ENCODE results near the gene STAB2. TPM values are rescaled to one million over a fixed set of nuclear protein-coding genes. Genes with fewer than 3 reads are reported as not detected.

The STAB2 gene
- total RNA-seq, 1 experiment from 2014 or later: not detected

DNA sequence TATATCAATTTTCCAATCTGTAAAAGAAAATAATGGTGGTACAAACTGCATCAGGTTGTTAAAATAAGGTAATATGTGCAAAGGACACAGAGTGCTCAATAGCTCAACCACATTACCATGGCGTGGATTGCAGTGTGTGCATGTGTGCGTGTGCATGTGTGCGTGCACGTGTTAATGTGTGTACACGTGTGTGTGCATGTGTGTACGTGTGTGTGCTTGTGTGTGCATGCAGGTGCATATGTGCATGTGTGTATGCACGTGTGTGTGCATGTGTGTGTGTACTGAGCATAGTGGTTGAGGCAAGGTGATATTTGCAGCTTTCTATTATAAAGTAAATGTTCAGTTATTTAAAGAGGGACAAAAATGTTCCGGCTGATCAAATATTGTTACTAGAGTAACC is 138.3 kb downstream of the STAB2 start:
- intact Hi-C loops (cut with micrococcal nuclease): no loop called here
- Histone ChIP-seq H3K9ac (ENCODE audit: low read length) (no peak overlapping the region), H3K9me2 (ENCODE audit: insufficient read depth) (no peaks in the 10 kb centered on the region), H3K79me2 (ENCODE audit: insufficient read depth, low read length) (no peaks in the 10 kb centered on the region), H3K4me3 (replicated peaks in 1 of 2; ENCODE audit: low read depth in 1 of 2, low read length in 2 of 2) (no peak overlapping the region), H3K4me2 (ENCODE audit: low read length) (no peak overlapping the region), H3K27me3 (ENCODE audit: insufficient read depth, low read length) (peaks cover 7% of the 10 kb centered on the region), H3K9me3 (ENCODE audit: control insufficient read depth in 1 of 2, insufficient read depth in 1 of 2, low read depth in 1 of 2, low read length in 2 of 2) (no peaks in the 10 kb centered on the region; a peak in 1 of 4 replicates), H3K4me1 (ENCODE audit: control insufficient read depth in 1 of 2, insufficient read depth in 2 of 2, low read length in 2 of 2) (no peaks in the 10 kb centered on the region), H4K20me1 (ENCODE audit: insufficient read depth) (no peaks in the 10 kb centered on the region), H3K36me3 (ENCODE audit: control insufficient read depth in 1 of 2, insufficient read depth in 2 of 2, low read length in 2 of 2) (no peaks in the 10 kb centered on the region), H2AFZ (ENCODE audit: low read depth, low read length, poor library complexity, severe bottlenecking) (no peak overlapping the region), H3K27ac (ENCODE audit: low read depth, low read length) (no peak overlapping the region)
- TF ChIP-seq YY1 (IDR thresholded peaks at IDR 0.05; ENCODE audit: extremely low read depth, insufficient replicate concordance, low read depth, low read length) (no peak), SRF (IDR thresholded peaks at IDR 0.05; ENCODE audit: low read depth) (no peak), RAD21 (IDR thresholded peaks at IDR 0.05; ENCODE audit: low read depth) (no peak)
- TF ChIP-seq, protein P1, sequence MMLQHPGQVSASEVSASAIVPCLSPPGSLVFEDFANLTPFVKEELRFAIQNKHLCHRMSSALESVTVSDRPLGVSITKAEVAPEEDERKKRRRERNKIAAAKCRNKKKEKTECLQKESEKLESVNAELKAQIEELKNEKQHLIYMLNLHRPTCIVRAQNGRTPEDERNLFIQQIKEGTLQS (IDR thresholded peaks at IDR 0.05): no peak
- RAD21 ChIA-PET (ENCODE audit: low non-redundant PET in 1 of 2, low total read pairs in 2 of 2, uncharacterized antibody in 2 of 2, unreplicated experiment in 2 of 2): no interaction called here
- POLR2A ChIA-PET: no interaction called here
- ATAC-seq (no peak), DNase-seq (ENCODE audit: low read depth, low spot score) (no peak)
- CTCF ChIA-PET: no interaction called here
- no TSS peak for BruUV-seq (replicated peaks)

DNA sequence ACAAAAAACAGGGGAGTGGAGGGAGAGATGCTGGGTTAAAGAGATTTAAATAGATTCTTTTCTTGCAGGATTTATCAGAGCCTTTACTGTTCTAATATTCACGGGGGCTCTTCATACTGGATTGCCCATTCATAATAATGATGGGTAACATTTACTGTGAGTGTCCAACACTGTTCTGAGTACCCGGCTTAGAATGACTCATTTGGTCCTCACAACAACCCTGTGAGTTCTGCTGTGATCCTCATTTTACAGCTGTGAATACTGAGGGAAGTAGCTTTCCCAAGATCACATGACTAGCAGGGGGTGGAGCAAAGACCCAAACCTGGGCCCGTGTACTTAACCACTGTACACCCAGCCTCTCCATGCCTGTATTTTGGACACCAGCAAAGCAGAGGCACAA is 140.6 kb downstream of the STAB2 start:
- ATAC-seq: peak; percentile 63
- BruUV-seq (replicated peaks): no TSS peak
- CTCF ChIA-PET: no interaction called here

More for the DNA sequence above, 140.6 kb downstream of the STAB2 start:
- Histone ChIP-seq H3K9me2 (ENCODE audit: insufficient read depth) (no peaks in the 10 kb centered on the region), H3K79me2 (ENCODE audit: insufficient read depth, low read length) (no peaks in the 10 kb centered on the region), H3K9me3 (ENCODE audit: control insufficient read depth in 1 of 2, insufficient read depth in 1 of 2, low read depth in 1 of 2, low read length in 2 of 2) (no peaks in the 10 kb centered on the region; a peak in 2 of 4 replicates), H2AFZ (ENCODE audit: low read depth, low read length, poor library complexity, severe bottlenecking) (no peak overlapping the region), H3K27ac (ENCODE audit: low read depth, low read length) (no peak overlapping the region), H3K27me3 (ENCODE audit: insufficient read depth, low read length) (peaks cover 7% of the 10 kb centered on the region; the same call in 1 of the 2 replicates), H3K9ac (ENCODE audit: low read length) (no peak overlapping the region), H3K36me3 (ENCODE audit: control insufficient read depth in 1 of 2, insufficient read depth in 2 of 2, low read length in 2 of 2) (no peaks in the 10 kb centered on the region), H3K4me3 (replicated peaks in 1 of 2; ENCODE audit: low read depth in 1 of 2, low read length in 2 of 2) (no peak overlapping the region), H3K4me2 (ENCODE audit: low read length) (no peak overlapping the region), H3K4me1 (ENCODE audit: control insufficient read depth in 1 of 2, insufficient read depth in 2 of 2, low read length in 2 of 2) (no peaks in the 10 kb centered on the region), H4K20me1 (ENCODE audit: insufficient read depth) (no peaks in the 10 kb centered on the region)
- intact Hi-C loops (cut with micrococcal nuclease): no loop called here
- ChIA-PET RAD21 (ENCODE audit: low non-redundant PET in 1 of 2, low total read pairs in 2 of 2, uncharacterized antibody in 2 of 2, unreplicated experiment in 2 of 2) (no interaction called here), POLR2A (no interaction called here)
- no peak for DNase-seq (ENCODE audit: low read depth, low spot score)
- TF ChIP-seq EZH2phosphoT487 (IDR thresholded peaks at IDR 0.05; ENCODE audit: borderline replicate concordance): no peak
- TF ChIP-seq CBX3 (IDR thresholded peaks at IDR 0.05; ENCODE audit: low read depth): no peak
- TF ChIP-seq SRF (IDR thresholded peaks at IDR 0.05; ENCODE audit: low read depth): no peak
- no peak for TF ChIP-seq JUND (IDR thresholded peaks at IDR 0.05)
- TF ChIP-seq, protein P2, sequence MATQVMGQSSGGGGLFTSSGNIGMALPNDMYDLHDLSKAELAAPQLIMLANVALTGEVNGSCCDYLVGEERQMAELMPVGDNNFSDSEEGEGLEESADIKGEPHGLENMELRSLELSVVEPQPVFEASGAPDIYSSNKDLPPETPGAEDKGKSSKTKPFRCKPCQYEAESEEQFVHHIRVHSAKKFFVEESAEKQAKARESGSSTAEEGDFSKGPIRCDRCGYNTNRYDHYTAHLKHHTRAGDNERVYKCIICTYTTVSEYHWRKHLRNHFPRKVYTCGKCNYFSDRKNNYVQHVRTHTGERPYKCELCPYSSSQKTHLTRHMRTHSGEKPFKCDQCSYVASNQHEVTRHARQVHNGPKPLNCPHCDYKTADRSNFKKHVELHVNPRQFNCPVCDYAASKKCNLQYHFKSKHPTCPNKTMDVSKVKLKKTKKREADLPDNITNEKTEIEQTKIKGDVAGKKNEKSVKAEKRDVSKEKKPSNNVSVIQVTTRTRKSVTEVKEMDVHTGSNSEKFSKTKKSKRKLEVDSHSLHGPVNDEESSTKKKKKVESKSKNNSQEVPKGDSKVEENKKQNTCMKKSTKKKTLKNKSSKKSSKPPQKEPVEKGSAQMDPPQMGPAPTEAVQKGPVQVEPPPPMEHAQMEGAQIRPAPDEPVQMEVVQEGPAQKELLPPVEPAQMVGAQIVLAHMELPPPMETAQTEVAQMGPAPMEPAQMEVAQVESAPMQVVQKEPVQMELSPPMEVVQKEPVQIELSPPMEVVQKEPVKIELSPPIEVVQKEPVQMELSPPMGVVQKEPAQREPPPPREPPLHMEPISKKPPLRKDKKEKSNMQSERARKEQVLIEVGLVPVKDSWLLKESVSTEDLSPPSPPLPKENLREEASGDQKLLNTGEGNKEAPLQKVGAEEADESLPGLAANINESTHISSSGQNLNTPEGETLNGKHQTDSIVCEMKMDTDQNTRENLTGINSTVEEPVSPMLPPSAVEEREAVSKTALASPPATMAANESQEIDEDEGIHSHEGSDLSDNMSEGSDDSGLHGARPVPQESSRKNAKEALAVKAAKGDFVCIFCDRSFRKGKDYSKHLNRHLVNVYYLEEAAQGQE (IDR thresholded peaks at IDR 0.05; ENCODE audit: low read depth): no peak
